Measurements from ENCODE around the gene PDSS2.
"Not testable (repeated sequence)": the region's sequence is repeated elsewhere in the genome, so short reads cannot be mapped to it uniquely, and the experiment has no call there.

The PDSS2 gene, protein sequence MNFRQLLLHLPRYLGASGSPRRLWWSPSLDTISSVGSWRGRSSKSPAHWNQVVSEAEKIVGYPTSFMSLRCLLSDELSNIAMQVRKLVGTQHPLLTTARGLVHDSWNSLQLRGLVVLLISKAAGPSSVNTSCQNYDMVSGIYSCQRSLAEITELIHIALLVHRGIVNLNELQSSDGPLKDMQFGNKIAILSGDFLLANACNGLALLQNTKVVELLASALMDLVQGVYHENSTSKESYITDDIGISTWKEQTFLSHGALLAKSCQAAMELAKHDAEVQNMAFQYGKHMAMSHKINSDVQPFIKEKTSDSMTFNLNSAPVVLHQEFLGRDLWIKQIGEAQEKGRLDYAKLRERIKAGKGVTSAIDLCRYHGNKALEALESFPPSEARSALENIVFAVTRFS

GRCh38 chr6:107459283-107460082 is at the start of gene PDSS2:
Gene PDSS2, minus strand, starts transcription at chr6:107459564. Its CDS starts 279 bp downstream, at chr6:107459285.
- peak; percentile 93 for DNase-seq (ENCODE audit: low read depth)

- no peak for DNase-seq (ENCODE audit: low read depth)
Measured at GRCh38 chr6:107506145-107506544, 46.8 kb upstream of the PDSS2 start.

DNA sequence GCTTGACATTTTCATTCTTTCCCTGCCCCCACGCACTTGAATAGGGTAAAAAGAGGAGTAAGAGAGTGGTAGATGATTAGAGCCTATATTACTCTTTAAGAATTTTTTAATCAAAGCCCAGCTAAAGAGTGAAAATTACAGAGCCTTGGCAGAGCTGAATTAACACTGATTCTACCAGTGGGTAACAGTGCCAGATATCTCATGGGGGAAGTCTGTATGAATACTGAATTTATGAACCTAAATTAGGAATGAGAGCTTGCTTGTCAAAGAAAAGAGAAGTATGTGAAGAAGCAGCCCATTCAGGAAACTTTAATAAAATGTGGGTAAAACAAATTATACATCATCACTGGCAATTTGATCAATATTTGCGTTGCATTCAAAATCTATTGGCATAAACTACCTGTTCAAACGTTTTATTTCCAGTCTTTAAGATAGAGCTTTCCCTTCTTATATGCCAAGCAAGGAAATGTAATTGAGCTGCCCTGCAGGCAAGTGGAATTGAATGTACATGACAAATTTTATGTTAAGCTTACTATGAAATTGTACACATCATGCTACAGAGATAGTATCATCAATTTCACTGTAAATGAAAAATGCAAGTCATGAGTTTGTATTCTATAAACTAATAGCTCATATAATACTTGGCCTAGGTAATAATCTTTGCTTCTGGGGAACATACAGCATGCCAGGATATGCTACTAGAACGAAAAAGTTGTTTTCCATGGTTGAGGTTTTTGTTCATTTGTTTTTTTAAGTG is 45.1 kb upstream of the PDSS2 start:
- DNase-seq (ENCODE audit: low read depth) = no peak

DNA sequence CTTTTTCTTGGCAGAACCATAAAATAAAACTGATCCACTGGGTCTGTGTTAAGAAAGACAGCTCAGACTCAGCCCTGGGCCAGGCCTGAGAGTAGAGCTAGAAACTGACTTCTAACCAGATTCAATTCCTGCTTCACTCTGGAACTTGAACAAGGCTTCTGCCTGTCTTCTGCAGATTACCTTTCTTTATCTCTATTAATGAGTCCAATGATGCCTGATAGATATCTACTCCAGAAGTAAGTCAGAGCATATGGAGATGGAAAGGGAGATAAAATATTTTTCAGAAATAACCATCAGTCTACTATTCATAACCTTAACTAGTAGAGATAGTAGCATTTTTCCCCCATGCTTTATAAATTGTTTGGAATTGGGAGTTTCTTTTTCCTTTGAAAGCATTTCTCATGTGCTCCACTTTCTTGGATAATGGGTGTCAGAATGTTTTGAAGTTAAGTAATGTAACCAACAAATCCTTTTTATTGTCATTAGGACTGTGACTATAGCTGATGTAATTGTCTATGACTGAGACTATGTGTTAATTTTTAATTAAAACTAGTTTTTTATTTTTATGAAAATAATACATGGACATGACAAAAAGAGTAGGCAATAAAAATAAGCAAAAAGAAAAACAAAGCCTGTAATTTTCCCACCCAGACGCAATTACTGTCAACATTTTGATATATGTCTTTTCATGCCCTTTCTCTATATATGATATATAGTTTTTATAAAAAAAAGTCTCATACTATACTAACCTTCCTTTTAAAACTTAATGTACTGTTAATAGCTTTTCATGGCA is 37.7 kb upstream of the PDSS2 start:
- no peak for DNase-seq (ENCODE audit: low read depth)

- DNase-seq (ENCODE audit: low read depth) = no peak
Measured at GRCh38 chr6:107495971-107496370, 36.6 kb upstream of the PDSS2 start.

- no peak for DNase-seq (ENCODE audit: low read depth)
Measured at GRCh38 chr6:107495196-107495643, 35.9 kb upstream of the PDSS2 start.

GRCh38 chr6:107493158-107494057 is 34.0 kb upstream of the PDSS2 start:
- no peak for DNase-seq (ENCODE audit: low read depth)

DNA sequence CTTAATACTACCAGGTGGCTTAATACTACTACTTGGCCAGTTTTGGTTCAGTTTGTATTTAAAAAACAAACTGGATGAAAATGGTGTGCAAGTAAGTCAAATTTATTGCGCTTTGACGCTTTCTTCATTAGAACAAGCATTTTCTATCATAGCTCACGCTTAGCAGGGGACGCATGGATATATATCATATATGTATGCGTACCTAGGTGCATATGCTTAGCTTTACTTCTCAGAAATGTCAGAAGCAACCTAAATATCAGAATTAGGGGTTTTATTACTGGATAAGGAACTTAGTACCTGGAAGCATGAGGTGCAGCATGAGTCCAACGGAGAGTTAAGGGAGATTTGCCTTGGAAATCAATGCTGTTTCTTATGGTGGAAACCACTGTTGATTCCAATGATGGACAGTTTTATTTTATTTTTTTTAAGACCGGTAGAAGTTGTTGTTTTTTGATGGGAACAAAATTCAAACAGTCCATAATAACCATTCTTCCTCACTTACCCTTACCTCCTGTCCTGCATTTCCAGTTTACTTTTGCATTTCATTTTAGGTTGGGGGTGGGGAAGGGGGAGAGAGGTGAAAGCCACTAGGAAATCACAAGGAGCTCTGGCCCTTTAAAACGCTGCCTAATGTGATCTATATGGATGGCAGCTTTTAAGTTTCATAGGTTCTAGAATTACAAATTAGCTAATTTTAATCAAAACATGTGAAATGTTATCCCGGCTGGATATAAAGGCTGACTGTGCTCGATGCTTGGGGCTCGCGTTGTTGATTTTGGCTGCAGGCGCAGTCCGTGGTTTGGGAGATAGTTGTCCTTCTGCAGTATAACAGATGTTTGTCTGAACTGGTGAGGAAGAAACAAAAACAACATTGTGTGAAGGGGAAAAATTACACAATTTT is 32.6 kb upstream of the PDSS2 start:
- DNase-seq (ENCODE audit: low read depth) = no peak

DNA sequence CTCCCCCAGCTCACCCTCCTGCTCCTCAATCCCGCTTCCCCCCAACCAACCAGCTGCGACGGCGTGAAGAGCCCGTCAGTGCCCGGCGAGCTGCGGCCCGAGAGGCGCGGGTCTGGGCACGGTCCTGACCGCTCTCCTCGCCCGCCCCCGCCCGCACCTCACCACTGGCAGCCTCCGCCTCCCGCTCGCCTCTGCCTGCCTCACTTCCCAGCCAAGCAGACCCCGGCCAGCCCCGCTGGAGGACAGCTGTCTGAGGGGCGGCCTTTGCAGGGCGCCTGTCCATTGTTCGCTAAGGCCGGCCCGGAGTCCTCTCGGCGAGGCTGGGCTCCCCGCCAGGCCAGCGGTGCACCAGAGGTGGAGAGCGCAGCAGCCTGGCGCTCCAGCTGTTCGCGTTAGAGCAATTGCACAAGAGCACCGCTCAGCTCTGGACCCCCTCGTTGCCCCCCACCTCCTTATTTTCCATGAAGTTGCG is 31.8 kb upstream of the PDSS2 start:
- DNase-seq (ENCODE audit: low read depth) = no peak

GRCh38 chr6:107490566-107491137 is 31.3 kb upstream of the PDSS2 start:
- no peak for DNase-seq (ENCODE audit: low read depth)

DNA sequence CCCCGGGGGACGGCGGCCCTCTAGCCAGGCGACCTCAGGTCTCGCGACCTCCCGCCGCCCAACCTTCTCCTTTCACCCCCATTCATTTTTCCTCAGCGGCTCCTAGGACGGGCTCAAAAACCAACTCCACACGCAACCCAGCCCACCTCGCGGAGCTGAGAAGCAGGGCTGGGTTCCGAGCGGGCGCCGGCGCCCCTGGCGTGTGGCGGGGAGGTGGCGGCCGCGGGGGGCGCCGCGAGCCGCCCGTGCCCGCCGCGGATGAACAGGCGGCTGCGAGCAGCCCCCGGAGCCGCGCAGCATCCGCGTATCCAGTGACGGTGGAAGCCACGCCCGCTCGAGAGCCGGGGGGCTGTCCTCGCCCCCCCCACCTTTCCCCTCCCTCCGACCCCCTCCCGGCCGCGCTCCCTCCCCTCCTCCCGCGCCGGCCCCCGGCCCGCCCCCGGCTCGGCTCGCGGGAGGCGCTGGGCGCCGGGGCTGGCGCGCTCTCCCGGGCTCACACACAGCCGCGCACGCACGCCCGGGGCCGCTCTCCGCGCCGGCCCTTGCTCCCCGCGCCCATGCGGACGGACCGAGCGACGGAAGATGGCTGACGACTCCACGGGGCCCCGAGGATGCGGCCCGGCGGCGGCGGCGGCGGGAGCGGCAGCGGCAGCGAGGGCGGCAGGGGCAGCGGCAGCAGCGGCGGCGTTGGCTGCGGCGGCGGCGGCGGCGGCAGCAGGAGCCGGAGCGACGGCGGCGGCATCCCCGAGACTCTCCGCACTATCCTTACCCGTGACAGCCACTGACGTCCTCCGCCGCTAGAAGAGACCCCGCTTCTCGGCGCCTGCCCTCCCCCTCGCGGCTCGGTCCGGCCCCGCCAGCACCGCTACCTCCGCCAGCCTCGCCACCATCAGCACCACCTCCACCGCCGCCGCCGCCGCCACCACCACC is 30.5 kb upstream of the PDSS2 start, which contains the start of gene SOBP:
TSS of gene SOBP (plus strand) at position 482 of the 930 bp plus-strand sequence. CDS start 500 bp downstream, outside the sequence.
- DNase-seq (ENCODE audit: low read depth) = peak; percentile 21

DNA sequence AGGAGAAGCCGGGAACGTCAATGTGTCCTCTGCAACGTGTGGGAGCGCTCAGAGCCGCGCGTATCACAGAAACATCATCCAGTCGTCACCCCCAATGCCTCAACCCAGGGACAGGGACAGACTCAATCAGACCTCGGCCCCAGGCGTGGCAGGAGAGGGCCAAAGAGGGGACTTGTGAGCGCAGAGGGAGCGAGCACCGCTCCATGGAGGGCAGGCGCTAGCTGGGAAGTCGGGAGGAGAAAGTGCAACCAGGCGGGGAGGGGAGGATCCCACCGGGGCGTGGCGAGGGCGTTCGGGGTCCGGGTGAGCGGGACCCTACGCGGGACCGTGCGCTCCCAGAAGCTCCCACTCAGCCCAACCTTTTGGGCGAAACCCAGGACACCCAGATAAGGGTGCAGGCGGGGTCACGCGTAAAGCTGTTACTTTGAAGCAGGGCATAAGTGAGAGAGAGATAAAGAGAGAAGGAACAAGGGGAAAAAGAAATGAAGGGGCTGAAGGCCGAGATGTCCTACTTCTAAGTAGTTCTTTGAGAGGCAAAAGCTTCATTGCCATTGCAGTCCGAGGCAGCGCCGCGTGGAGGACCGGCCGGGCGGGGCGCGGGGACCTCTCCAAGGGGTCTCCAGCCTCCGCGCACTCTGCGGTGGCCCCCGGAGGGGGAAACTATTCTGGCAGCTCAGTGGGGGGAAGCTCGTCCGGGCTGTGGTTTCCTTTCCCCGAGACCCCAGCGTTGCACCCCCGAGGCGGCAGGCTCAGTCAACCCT is 29.7 kb upstream of the PDSS2 start:
- no peak for DNase-seq (ENCODE audit: low read depth)

DNA sequence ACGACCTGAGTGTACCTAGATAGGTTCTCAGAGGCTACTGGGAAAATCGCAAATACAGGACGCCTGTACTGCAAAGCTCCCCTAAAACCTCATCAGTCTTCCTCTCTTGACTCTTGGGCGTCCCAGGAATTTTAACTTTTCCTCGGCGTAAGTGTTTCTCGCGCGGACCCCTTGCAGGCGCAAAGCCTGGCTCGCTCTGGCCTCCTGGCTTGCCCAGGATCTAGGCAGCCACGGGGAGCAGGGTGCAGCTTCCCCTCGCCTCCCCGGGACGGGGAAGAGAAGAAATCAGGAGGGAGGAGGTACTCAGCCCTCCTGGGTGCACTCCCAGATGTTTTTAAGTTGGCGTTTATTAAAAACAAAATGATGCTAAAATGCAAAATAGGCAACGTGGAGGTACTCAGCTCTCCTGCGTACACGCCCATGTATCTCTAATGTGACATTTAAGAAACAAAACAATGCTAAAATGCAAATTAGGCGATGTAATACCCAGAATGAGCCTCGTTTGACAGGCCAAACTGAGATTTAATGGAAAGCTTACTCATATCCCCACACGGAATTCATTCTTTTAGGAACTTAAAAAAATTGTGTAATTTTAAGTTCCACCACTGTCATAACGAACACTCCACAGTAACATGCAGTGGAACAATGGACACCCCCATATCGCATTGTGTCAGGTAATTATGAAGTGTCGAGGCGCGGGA is 29.0 kb upstream of the PDSS2 start:
- no peak for DNase-seq (ENCODE audit: low read depth)

GRCh38 chr6:107485157-107485556 is 25.8 kb upstream of the PDSS2 start:
- DNase-seq (ENCODE audit: low read depth) = no peak

GRCh38 chr6:107479089-107479690 is 19.8 kb upstream of the PDSS2 start:
- no peak for DNase-seq (ENCODE audit: low read depth)

DNA sequence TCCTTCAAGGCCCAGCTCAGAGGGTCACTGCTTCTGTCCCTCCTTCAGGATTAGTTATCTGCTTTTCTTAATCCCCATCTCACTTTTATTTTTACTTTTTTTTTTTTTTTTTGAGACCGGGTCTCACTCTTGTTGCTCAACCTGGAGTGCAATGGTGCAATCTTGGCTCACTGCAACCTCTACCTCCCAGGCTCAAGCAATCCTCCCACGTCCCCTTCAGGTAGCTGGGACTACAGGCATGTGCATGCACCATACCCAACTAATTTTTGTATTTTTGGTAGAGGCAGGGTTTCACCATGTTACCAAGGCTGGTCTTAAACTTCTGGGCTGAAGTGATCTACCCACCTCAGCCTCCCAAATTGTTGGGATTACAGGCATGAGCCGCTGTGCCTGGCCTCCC is 16.5 kb upstream of the PDSS2 start:
- not testable (repeated sequence) for DNase-seq (ENCODE audit: low read depth)
